GM08714 (cell line): ENCODE data around the gene HNRNPA2B1.
A peak's percentile ranks its signal among the peaks of the same experiment; 100 is the strongest.
"Not testable (repeated sequence)": the region's sequence is repeated elsewhere in the genome, so short reads cannot be mapped to it uniquely, and the experiment has no call there.

ENCODE experiments used
- H3K4me3 ChIP-seq: fragments of 200-500 bp; sonication (Bioruptor generic); 2 replicates; pipeline ENCODE4 v1.5.1; 2014; ENCODE audit warnings: mild to moderate bottlenecking, low read length, inconsistent platforms
- ZNF274 ChIP-seq: IDR thresholded peaks from 2 replicates; pipeline ENCODE4 v1.6.1; 2012; ENCODE audit warnings: mild to moderate bottlenecking, low read depth, low read length

HNRNPA2B1 gene

GRCh38 chr7:26169271-26169670 is 31.3 kb downstream of the HNRNPA2B1 start:
- TF ChIP-seq ZNF274: no peak
- H3K4me3 ChIP-seq: no peak overlapping the region

DNA sequence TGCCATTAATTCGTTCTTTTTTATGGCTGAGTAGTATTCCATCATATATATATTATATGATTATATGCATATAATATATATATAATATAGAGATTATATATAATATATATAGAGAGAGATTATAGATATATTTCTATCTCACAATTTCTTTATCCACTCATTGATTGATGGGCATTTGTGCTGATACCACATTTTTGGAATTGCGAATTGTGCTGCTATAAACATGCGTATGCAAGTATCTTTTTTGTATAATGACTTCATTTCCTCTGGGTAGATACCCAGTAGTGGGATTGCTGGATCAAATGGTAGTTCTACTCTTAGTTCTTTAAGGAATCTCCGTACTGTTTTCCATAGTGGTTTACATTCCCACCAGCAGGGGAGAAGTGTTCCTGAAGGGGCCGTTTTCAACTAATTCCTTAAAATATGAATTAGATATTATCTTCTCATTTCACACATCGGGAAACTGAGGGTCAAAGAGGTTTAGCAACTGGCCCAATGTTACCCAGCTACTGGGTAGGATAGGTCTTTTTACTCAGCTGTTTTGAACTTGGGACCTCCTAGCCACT is 32.0 kb downstream of the HNRNPA2B1 start:
- TF ChIP-seq ZNF274: no peak
- no peak overlapping the region for H3K4me3 ChIP-seq

- peak overlapping the region; percentile 57; the same call in 1 of the 2 replicates for H3K4me3 ChIP-seq
- no peak for TF ChIP-seq ZNF274
Measured at GRCh38 chr7:26167303-26167934, 33.1 kb downstream of the HNRNPA2B1 start.

DNA sequence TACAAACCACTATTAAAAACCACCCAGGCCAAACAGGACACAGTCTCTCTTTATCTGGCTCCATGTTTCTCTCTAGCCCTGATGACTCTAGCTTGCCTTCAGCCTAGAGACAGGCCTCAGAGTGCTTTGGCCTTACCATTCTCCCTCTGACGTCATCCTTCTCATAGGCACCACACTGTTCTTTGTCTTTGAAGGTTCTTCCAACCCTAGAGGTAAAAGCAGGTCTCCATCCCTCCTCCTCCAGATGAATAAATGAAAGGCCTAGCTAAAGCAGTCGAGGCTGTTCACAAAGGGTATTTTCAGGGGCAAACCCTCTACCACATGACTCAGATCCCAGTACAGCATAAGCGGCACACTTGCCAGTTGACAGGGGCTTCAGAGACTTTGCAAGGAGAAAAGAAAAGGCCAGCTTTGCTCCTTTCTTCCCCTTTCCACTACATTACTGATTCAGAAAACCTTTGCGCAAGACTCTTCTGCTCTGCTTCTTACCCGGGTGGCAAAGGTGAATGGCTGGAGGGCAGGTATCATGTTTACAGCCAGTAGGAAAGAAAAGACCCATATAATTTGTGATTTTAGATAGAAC is 33.8 kb downstream of the HNRNPA2B1 start:
- H3K4me3 ChIP-seq: peak overlapping the region; percentile 57; the same call in 1 of the 2 replicates

DNA sequence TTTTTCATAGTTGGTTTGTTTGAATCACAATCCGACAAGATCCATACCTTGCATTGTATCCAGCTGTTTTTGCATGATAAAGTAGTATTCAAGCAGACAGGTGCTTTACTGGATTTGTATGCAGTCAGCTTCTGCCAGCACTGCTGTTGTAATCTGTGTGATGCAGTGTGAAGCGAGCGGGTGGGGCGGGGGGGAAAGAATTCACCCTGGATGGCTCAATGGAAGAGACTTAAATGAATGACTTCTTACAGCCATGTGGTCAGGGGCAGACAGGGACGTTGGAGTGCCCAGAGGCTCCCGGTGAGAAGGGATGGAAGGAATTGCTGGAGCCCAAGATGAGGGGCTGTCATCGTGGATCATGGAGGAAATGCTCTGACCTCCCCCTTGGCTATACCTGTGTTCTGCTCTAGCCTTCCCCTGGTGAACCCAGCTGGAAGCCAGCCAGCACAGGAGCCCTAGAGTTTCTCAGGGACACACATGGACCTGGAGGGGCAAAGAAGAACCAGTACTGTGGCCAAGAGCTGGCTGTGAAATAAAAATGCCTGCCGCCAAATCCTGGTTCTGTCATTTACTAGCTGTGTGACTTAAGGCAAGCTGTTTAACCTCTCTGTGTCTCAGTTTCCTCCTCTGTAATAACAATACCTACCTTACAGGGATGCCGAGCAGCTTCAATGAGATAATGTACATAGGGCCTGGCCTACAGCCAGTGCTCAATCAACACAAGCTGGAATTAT is 34.4 kb downstream of the HNRNPA2B1 start:
- no peak overlapping the region; the same call in 1 of the 2 replicates for H3K4me3 ChIP-seq
- TF ChIP-seq ZNF274: no peak

More for the DNA sequence above, 33.8 kb downstream of the HNRNPA2B1 start:
- TF ChIP-seq ZNF274: no peak

GRCh38 chr7:26163804-26164203 is 36.7 kb downstream of the HNRNPA2B1 start:
- H3K4me3 ChIP-seq: not testable (repeated sequence)

DNA sequence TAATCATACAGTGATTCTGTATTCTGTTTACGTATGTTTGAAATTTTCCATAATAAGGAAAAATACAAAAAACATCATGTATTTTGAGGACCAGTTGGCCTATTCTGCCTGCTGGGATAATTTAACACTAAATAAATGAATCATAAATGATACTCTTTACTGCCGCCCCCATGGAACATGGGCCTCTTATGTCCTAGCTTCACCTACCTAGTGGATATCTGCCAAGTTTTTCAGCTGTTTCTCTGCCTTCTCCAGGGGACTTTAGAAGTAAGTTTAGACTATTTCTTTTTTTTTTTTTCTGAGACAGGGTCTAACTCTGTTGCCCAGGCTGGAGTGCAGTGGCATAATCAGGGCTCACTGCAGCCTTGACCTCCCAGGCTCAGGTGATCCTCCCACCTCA is 38.1 kb downstream of the HNRNPA2B1 start:
- no peak for TF ChIP-seq ZNF274
- H3K4me3 ChIP-seq: no peak overlapping the region

DNA sequence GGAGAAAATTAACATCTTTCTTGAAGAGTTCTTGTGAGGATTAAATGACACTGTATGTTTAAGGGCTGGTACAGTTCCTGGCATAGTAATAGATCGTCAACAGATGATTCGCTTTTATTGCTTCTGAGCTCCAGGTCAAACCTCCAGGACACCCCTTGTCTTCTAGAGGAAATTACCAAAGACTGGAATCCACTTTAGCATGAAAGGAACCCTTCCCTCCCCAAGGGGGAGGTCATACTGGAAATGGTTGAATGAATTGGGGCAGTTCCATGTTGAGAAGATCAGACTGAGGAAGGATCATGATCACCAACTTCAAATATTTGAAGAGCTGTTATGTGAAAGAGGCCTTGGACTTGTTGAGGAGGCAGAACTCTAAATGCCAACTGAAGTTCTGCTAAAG is 39.6 kb downstream of the HNRNPA2B1 start:
- no peak overlapping the region for H3K4me3 ChIP-seq
- no peak for TF ChIP-seq ZNF274

GRCh38 chr7:26159243-26159642 is 41.3 kb downstream of the HNRNPA2B1 start:
- TF ChIP-seq ZNF274: no peak
- H3K4me3 ChIP-seq: no peak overlapping the region; the same call in 1 of the 2 replicates

- H3K4me3 ChIP-seq: peak overlapping the region; percentile 33; the same call in 1 of the 2 replicates
- no peak for TF ChIP-seq ZNF274
Measured at GRCh38 chr7:26157520-26158105, 42.9 kb downstream of the HNRNPA2B1 start.

DNA sequence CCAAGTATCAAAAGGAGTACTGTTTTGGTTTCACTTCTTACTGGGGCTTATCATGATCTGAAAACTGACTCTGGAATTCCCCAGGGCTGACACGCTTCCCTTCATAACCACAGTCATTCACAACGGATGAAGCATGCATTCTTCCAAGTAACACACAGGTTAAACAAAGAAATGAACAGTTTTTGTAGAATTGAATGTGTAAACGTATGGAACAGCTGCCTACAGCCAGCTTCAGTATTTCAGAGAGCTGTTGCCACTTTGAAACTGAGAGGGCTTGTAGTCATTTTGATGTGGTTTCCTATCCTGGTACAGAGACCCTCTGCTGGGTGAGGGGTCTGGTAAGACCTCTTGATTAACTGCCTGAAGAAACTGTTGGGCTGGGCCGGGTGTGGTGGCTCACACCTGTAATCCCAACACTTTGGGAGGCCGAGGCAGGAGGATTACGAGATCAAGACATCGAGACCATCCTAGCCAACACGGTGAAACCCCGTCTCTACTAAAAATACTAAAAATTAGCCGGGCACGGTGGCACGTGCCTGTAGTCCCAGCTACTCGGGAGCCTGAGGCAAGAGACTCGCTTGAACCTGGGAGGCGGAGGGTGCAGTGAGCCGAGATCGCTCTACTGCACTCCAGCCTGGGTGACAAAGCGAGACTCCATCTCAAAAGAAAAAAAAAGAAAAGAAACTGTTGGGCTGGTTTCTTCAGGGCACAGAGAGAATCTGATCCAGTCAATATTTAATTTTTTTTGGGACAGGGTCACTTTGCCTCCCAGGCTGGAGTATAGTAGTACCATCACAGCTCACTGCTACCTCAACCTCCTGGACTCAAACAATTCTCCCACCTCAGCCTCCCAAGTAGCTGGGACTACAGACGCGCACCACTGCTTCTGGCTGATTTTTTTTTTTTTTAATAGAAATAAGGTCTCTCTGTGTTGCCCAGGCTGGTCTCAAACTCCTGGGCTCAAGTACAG is 43.8 kb downstream of the HNRNPA2B1 start:
- no peak for TF ChIP-seq ZNF274
- peak overlapping the region; percentile 55; the same call in 1 of the 2 replicates for H3K4me3 ChIP-seq

- no peak for TF ChIP-seq ZNF274
- H3K4me3 ChIP-seq: no peak overlapping the region
Measured at GRCh38 chr7:26155531-26156375, 44.8 kb downstream of the HNRNPA2B1 start.
